Amniotic epithelial cell (primary cell): Measurements from ENCODE around the gene TMEM174.

Experiments
- DNase-seq: peaks from one replicate; pipeline ENCODE4 v3.0.0-alpha.2; 2010; ENCODE audit warnings: low read depth

The TMEM174 gene

DNA sequence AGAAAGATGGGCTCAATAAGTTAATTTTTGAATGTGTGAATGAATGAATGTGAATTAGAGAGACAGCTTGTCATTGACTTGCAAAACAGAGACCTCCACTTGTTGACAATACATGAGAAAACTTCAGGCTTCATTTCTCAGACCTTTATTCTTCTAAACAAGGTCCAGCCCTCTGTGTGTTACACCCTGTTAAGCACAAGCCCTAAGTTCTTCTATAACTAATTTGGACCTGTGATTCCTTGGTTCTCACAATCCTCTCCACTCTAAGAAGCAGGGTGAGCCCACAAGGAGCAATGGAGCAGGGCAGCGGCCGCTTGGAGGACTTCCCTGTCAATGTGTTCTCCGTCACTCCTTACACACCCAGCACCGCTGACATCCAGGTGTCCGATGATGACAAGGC, at the start of gene TMEM174:
Gene TMEM174 (plus strand): TSS at position 243 of the 400 bp plus-strand sequence. CDS start 51 bp downstream, at position 294.
- DNase-seq = no peak

GRCh38 chr5:73125289-73125688, 47.7 kb upstream of the TMEM174 start:
- no peak for DNase-seq

- DNase-seq = peak; percentile 41
Measured at GRCh38 chr5:73126381-73126780, 46.6 kb upstream of the TMEM174 start.

GRCh38 chr5:73126957-73127356, 46.0 kb upstream of the TMEM174 start:
- no peak for DNase-seq

DNA sequence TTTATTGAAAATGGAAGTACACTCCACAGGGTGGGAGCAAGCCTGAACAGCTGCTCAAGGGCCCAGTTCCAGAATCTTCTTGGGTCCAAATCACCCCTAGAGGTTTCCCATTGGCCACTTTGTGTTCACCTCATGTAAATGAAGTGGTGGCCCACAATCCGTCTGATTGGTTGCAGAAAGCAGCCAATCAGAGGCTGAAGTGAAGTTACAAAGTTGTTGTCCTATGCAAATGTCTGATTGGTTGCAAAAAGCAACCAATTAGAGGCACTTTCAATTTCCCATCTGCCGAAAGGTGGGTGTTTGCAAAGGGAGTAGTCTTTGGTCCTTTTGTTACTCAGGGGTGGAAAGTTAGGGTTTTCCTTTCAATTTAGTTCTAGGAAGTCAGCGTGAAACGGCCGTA, 43.9 kb upstream of the TMEM174 start:
- no peak for DNase-seq

GRCh38 chr5:73130811-73131210, 42.2 kb upstream of the TMEM174 start:
- peak; percentile 74 for DNase-seq

DNA sequence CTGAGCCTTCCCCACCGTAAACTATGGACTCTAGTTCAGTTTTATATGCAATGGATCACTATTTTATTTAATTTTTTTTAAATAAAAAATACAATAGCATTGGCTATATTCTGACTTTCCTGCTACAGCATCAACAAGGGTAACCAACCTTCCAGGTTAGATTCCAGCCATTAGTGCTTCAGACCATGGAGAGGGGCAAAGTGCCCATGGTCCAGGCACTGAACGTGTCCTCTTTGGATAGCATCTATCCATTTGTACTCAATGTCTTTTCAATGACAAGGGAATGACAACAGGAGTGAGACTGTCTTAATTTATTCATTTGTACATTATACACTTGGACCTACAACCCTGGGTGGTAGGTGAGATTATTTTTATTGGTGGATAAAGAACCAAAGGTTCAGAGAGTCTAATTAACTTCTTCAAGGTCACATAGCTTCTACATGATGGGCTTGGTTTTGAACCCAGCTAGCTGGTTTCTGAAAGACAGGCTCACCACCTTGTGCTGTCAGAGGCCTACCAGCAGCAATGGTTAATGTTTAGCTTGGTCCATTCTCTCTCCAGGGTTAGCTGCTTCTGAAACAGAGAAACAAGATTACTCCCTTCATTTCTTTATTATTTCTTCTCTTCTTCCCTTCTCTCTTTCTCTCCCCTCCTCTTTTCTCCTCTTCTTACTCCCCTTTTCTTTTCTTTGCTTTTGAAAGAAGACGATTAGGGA, 41.1 kb upstream of the TMEM174 start:
- DNase-seq = no peak

DNA sequence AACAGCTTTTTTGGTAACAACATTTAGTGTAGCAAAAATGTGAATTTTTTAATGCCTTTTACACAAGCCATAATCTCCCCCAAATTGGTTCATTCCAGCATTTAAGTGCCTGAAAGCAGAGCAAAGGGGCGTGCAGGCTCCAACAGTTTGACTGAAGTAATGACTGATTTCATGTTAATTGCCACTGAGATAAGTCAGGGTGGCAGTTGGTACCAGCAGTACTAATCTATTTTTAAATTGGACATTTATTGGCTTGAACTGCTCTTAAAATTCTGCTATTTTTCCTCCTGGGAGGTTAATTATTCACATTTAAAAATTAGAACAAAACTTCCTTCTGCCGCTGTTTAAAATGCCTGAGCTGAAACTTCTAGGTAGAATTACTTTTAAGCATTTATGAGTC, 40.2 kb upstream of the TMEM174 start:
- no peak for DNase-seq

DNA sequence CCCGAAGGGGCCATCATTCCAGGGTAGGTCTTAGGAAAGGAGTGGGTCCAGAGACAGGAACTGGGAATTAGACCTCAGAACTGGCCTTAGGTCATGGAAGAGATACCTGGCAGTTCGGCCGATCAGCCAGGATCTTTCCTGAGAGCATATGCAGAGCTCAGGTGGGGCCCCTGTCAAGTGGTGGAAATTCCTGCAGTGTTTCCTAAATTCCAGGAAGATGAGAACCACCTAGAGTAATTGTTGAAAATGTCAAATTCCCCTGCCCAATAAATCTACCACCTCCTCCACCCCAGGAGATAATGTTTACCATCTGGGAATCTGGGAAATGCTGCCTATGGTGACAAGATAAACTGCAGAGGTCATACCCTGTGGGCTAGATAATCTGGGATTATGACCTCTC, 38.0 kb upstream of the TMEM174 start:
- no peak for DNase-seq

- no peak for DNase-seq
Measured at GRCh38 chr5:73135429-73136054, 37.5 kb upstream of the TMEM174 start.

DNA sequence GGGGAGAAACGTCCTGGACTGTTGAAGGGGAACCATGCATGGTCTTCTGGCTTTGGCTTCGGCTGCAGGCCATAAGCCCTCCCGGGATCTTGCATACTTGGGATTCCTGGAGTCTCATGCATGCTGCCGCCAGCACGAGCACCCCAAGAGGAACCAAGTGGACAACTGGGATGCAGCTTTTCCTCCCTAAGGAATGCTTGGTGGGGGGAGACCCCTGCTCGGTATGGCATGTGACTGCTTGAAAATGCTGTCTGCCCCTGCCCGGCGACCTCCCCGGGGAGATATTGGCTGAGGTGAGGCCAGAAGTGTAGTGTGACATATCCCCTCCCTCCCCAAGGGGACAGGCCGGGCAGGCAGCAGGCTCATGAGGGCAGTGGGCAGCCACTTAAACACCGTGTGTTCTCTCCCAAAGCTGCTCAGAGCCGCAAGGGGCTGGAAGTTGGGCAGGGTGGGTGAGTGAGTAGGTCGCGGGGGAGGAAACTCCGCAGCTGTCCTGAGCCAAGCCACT, 36.9 kb upstream of the TMEM174 start:
- DNase-seq = peak; percentile 10

DNA sequence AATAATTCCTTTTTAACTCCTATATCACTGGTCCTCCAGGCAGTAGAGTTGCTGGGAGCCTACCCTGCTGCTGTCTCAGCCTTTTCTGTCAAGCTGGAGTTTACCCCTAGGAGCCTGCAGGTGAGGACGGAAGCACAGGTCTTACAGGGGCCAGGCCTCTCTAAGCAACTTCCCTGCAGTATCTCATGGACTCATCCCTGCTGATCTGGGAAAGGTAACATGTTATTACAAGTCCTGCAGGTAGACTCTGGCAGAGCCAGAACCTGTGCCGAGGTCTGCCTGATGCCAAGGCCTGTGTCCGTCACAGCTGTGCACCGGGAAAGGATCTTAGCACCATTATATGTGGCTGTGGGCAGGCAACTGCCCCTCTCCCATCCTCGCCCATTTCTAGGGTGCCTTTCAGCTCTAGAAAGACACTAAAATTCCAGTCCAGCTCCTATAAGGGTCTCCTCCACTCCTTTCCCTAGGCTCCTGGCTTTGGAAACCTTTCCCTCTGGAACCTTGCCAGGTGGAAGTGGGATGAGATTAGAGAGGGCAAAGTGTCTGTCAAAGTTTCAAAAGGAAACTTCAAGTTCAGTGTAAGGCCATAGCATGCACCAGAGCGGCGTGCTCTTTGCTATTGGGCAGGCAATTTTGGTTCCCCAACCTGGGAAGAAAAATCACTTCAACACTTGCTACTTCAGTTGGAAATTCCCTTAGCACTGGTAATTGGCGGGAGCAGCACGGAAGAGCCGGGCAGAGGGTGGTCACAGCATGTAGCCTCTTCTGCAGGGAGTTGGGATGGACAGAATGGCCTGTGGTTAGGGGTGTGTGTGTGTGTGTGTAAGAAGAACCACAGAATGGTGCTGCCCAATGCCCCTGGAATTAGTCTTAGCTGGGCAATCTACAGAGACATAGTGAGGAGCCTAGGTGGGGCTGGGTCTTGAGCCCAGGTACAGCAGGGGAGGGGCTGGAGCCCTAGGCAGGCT, 35.1 kb upstream of the TMEM174 start:
- DNase-seq = no peak

DNA sequence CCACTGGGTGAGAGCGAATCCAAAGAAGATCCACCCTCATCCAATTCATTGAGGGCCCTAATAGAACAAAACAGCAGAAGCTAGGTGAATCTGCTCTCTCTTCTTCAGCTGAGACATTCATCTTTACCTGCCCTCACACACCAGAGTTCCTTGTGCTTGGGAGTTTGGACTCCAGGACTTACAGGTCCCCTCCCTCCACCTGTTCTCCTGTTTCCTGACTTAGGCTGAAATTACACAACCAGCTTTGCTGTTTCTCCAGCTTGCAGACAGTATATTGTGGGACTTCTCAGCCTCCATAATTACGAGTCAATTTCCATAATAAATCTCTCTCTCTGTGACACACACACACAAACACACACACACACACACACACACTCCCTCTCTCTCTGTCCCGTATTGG, 33.5 kb upstream of the TMEM174 start:
- DNase-seq = no peak

GRCh38 chr5:73140801-73141200, 32.2 kb upstream of the TMEM174 start:
- DNase-seq = no peak

DNA sequence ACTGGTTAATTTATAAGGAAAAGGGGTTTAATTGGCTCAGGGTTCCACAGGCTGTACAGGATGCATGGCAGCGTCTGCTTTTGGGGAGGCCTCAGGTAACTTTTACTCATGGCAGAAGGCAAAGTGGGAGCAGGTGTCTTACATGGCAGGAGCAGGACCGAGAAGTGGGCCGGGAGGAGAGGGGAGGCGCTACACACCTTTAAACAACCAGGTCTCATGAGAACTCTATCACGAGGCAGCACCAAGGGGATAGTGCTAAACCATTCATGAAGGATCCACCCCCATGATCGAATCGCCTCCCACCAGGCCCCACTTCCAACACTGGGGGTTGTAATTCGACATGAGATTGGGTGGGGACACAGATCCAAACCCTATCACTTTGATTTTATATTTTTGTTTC, 31.0 kb upstream of the TMEM174 start:
- no peak for DNase-seq

DNA sequence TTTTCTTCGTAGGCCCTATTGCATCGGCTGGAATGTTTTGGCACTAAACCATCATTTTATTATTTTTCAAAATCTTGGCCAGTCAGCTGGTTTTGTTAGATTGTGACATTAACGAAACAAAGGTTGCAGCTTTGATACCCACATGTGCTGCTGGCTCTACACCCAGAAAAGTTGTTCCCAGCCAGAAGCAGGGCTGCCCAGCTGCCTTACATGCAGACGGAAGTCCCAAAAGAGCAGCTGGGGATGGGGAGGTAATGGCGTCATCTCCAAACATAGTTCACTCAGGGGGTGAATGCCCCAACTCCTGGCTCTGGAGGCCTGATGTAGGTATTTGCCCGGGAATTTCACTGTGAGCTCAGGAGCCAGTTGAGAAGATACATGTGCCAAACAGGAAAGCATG, 29.3 kb upstream of the TMEM174 start:
- DNase-seq = no peak

DNA sequence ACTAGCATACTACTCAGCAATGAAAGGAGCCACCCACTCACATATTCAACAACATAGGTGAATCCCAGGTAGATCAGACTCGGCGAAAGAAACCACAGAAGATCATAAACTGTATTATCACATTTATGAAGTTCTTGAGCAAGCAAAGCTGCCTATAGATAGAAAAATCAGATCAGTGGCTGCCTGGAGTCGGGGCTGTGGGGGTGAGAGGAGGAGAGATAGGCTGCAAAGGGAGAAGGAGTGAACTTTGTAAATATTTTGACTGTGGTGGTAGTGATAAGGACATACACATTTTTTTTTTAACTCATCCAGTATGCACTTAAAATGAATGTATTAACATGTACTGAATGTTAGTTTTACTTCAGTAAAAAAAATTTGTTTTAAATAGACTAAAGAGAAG, 23.5 kb upstream of the TMEM174 start:
- no peak for DNase-seq

DNA sequence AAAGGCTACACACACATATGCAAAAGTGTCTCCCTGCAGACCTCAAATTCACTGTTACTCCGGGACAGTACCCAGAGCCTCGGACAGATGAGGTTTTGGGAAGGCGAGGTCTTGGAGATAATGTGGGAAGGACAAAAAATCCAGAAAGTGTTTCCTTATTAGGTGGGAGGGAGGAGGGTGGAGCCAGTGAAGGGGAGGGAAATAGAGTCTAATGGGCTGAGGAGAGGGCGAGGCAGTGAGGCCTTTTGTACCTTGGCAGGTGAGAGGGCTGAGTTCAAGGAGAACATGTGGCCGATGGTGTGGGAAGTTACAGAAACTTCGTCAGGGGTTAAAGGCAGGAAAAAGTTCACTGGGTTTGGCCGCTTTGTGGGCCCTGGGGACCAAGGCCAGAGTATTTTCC, 22.1 kb upstream of the TMEM174 start:
- DNase-seq = no peak

DNA sequence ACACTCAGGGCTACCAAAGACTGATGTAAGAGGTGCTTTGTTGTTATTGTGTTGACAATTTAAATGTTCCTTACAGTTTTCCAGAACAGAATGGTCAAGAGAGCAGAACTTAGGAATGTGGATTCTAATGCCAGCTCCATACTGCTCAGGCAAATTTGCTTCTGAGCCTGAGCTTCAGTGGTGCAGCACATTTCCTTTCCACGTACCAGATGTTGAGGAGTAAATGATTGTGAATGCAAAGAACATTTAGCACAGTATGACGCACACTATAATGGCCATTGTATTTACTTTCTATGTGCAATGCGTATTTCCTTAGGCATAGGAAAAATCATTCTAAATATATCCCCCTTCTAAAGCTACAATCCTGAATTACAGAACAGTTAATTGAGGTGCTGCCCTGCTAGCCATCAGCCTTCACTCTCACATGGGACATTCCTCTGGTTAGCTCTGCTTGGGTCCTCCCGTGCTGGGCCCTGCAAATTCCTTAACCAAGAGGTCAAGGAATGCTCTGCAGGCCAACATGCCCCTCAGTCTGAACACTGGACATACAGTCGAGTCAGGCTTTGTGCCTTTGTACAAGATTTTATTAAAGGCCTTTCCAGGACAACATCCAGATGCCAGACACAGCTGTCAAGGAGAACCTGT, 21.1 kb upstream of the TMEM174 start:
- DNase-seq = no peak

- DNase-seq = no peak
Measured at GRCh38 chr5:73152411-73153388, 20.3 kb upstream of the TMEM174 start.

- no peak for DNase-seq
Measured at GRCh38 chr5:73153513-73153912, 19.5 kb upstream of the TMEM174 start.
